ENCODE results near the gene PNPLA6. TPM values are rescaled to one million over a fixed set of nuclear protein-coding genes. Genes with fewer than 3 reads are reported as not detected.

The PNPLA6 gene
- total RNA-seq, 1 donor from 2014 or later: 140 TPM

- peaks cover 12% of the 10 kb centered on the region for H3K36me3 Mint-ChIP-seq (ENCODE audit: insufficient read depth)
Measured at GRCh38 chr19:7547159-7547558, 11.6 kb downstream of the PNPLA6 start.

GRCh38 chr19:7549429-7550148, 14.1 kb downstream of the PNPLA6 start:
- Mint-ChIP-seq H3K4me3 (ENCODE audit: low read depth) (no peak overlapping the region), H3K27me3 (no peaks in the 10 kb centered on the region), H3K9me3 (ENCODE audit: low read depth) (no peaks in the 10 kb centered on the region), H3K27ac (no peak overlapping the region), H3K4me1 (ENCODE audit: low read depth) (peaks cover 3% of the 10 kb centered on the region), H3K36me3 (ENCODE audit: insufficient read depth) (peaks cover 10% of the 10 kb centered on the region)
- no peak for TF ChIP-seq CTCF (IDR thresholded peaks at IDR 0.05; ENCODE audit: unreplicated experiment)
- no peak for DNase-seq (ENCODE audit: low spot score, unreplicated experiment)

More at GRCh38 chr19:7547159-7547558, 11.6 kb downstream of the PNPLA6 start:
- Mint-ChIP-seq H3K4me1 (ENCODE audit: low read depth) (peaks cover 3% of the 10 kb centered on the region), H3K27me3 (no peaks in the 10 kb centered on the region), H3K9me3 (ENCODE audit: low read depth) (no peaks in the 10 kb centered on the region), H3K27ac (no peak overlapping the region), H3K4me3 (ENCODE audit: low read depth) (no peak overlapping the region)
- TF ChIP-seq CTCF (IDR thresholded peaks at IDR 0.05; ENCODE audit: unreplicated experiment): no peak
- no peak for DNase-seq (ENCODE audit: low spot score, unreplicated experiment)

- peak overlapping the region; percentile 54 for H3K4me3 Mint-ChIP-seq (ENCODE audit: low read depth)
- peaks cover 3% of the 10 kb centered on the region for H3K4me1 Mint-ChIP-seq (ENCODE audit: low read depth)
- no peaks in the 10 kb centered on the region for H3K9me3 Mint-ChIP-seq (ENCODE audit: low read depth)
- TF ChIP-seq CTCF (IDR thresholded peaks at IDR 0.05; ENCODE audit: unreplicated experiment): no peak
- no peak for DNase-seq (ENCODE audit: low spot score, unreplicated experiment)
- peaks cover 10% of the 10 kb centered on the region for H3K36me3 Mint-ChIP-seq (ENCODE audit: insufficient read depth)
- H3K27me3 Mint-ChIP-seq: no peaks in the 10 kb centered on the region
- no peak overlapping the region for H3K27ac Mint-ChIP-seq
Measured at GRCh38 chr19:7550169-7550770, 14.8 kb downstream of the PNPLA6 start.

- TF ChIP-seq CTCF (IDR thresholded peaks at IDR 0.05; ENCODE audit: unreplicated experiment): no peak
- Mint-ChIP-seq H3K27me3 (no peaks in the 10 kb centered on the region), H3K9me3 (ENCODE audit: low read depth) (no peaks in the 10 kb centered on the region), H3K36me3 (ENCODE audit: insufficient read depth) (peaks cover 8% of the 10 kb centered on the region), H3K27ac (peak overlapping the region; percentile 51), H3K4me1 (ENCODE audit: low read depth) (peaks cover 3% of the 10 kb centered on the region), H3K4me3 (ENCODE audit: low read depth) (peak overlapping the region; percentile 74)
- DNase-seq (ENCODE audit: low spot score, unreplicated experiment): peak; percentile 75
Measured at GRCh38 chr19:7550987-7551761, 15.7 kb downstream of the PNPLA6 start.

- Mint-ChIP-seq H3K27me3 (no peaks in the 10 kb centered on the region), H3K4me1 (ENCODE audit: low read depth) (peaks cover 3% of the 10 kb centered on the region), H3K36me3 (ENCODE audit: insufficient read depth) (peaks cover 10% of the 10 kb centered on the region), H3K4me3 (ENCODE audit: low read depth) (no peak overlapping the region), H3K9me3 (ENCODE audit: low read depth) (no peaks in the 10 kb centered on the region), H3K27ac (no peak overlapping the region)
- no peak for TF ChIP-seq CTCF (IDR thresholded peaks at IDR 0.05; ENCODE audit: unreplicated experiment)
- no peak for DNase-seq (ENCODE audit: low spot score, unreplicated experiment)
Measured at GRCh38 chr19:7552781-7553180, 17.3 kb downstream of the PNPLA6 start.

Measured in progenitor cell of endocrine pancreas (in vitro differentiated cells).